Measurements from ENCODE around the gene CCN5.

GRCh38 chr20:44701858-44702256 lies 13.3 kb upstream of the CCN5 start:
- no peak for TF ChIP-seq CTCF (IDR thresholded peaks at IDR 0.05)
- TF ChIP-seq POLR2A (IDR thresholded peaks at IDR 0.05): no peak
- TF ChIP-seq POLR2AphosphoS5 (IDR thresholded peaks at IDR 0.05; ENCODE audit: insufficient read depth in 1 of 2, low read depth in 1 of 2): no peak

All from vagina (tissue), 2 donors.